ENCODE results near the gene ICE2.
"Not testable (repeated sequence)": the region's sequence is repeated elsewhere in the genome, so short reads cannot be mapped to it uniquely, and the experiment has no call there.

ICE2 gene

DNA sequence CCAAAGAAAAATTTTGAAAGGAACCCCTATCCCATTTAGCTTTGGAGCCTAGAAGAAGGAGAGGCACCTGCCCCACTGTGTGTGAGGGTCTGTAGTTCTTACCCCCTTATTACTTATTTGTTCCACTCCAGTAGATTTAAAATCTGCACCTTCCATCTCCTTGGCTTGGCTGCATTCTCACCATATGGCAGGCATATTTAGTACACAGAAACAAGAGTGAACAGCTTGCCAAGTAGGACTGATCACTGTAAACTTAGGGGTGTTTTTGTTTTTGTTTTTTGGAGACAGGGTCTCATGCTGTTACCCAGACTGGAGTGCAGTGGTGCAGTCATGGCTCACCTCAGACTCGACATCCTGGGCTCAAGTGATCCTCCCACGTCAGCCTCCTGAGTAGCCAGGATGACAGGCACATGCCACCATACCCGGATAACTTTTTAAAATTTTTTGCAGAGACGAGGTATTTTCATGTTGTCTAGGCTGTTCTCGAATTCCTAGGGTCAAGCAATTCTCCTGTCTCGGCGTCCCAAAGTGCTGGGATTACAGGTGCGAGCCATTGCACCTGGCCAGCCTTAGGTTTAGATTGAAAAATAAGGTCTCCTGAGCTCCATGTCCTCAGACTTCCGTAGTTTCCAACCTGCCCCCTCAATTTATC, 67.0 kb downstream of the ICE2 start:
- no peak overlapping the region for H3K9ac ChIP-seq (ENCODE audit: low read depth in 1 of 2, low read length in 2 of 2)
- H3K27ac ChIP-seq (ENCODE audit: low read depth, low read length), result no peak overlapping the region
- H3K27me3 ChIP-seq (ENCODE audit: control insufficient read depth in 1 of 2, insufficient read depth in 2 of 2, low read length in 2 of 2), result no peaks in the 10 kb centered on the region
- H3K4me1 ChIP-seq (ENCODE audit: control insufficient read depth in 1 of 2, insufficient read depth in 2 of 2, low read length in 2 of 2), result peaks cover 14 to 30% of the 10 kb centered on the region in 2 donors
- H3K9me3 ChIP-seq (ENCODE audit: control insufficient read depth in 1 of 2, low read length in 2 of 2), result no peaks in the 10 kb centered on the region
- H3K4me3 ChIP-seq (ENCODE audit: low read depth in 1 of 2, low read length in 2 of 2), result no peak overlapping the region
- H3K36me3 ChIP-seq (ENCODE audit: control insufficient read depth in 1 of 2, insufficient read depth in 2 of 2, low read length in 2 of 2), result no peaks in the 10 kb centered on the region

GRCh38 chr15:60410350-60410749, 68.6 kb downstream of the ICE2 start:
- H3K27me3 ChIP-seq (ENCODE audit: control insufficient read depth in 1 of 2, insufficient read depth in 2 of 2, low read length in 2 of 2); H3K9ac ChIP-seq (ENCODE audit: low read depth in 1 of 2, low read length in 2 of 2); H3K4me3 ChIP-seq (ENCODE audit: low read depth in 1 of 2, low read length in 2 of 2); H3K9me3 ChIP-seq (ENCODE audit: control insufficient read depth in 1 of 2, low read length in 2 of 2); H3K27ac ChIP-seq (ENCODE audit: low read depth, low read length); H3K36me3 ChIP-seq (ENCODE audit: control insufficient read depth in 1 of 2, insufficient read depth in 2 of 2, low read length in 2 of 2): not testable (repeated sequence)
- peaks cover 14 to 30% of the 10 kb centered on the region in 2 donors for H3K4me1 ChIP-seq (ENCODE audit: control insufficient read depth in 1 of 2, insufficient read depth in 2 of 2, low read length in 2 of 2)

- H3K4me3 ChIP-seq (ENCODE audit: low read depth in 1 of 2, low read length in 2 of 2), result no peak overlapping the region
- no peaks in the 10 kb centered on the region for H3K9me3 ChIP-seq (ENCODE audit: control insufficient read depth in 1 of 2, low read length in 2 of 2)
- H3K27ac ChIP-seq (ENCODE audit: low read depth, low read length), result no peak overlapping the region
- no peak overlapping the region for H3K9ac ChIP-seq (ENCODE audit: low read depth in 1 of 2, low read length in 2 of 2)
- H3K4me1 ChIP-seq (ENCODE audit: control insufficient read depth in 1 of 2, insufficient read depth in 2 of 2, low read length in 2 of 2), result peaks cover 14 to 29% of the 10 kb centered on the region in 2 donors
- no peaks in the 10 kb centered on the region for H3K36me3 ChIP-seq (ENCODE audit: control insufficient read depth in 1 of 2, insufficient read depth in 2 of 2, low read length in 2 of 2)
- no peaks in the 10 kb centered on the region for H3K27me3 ChIP-seq (ENCODE audit: control insufficient read depth in 1 of 2, insufficient read depth in 2 of 2, low read length in 2 of 2)
Measured at GRCh38 chr15:60408463-60408981, 70.4 kb downstream of the ICE2 start.

DNA sequence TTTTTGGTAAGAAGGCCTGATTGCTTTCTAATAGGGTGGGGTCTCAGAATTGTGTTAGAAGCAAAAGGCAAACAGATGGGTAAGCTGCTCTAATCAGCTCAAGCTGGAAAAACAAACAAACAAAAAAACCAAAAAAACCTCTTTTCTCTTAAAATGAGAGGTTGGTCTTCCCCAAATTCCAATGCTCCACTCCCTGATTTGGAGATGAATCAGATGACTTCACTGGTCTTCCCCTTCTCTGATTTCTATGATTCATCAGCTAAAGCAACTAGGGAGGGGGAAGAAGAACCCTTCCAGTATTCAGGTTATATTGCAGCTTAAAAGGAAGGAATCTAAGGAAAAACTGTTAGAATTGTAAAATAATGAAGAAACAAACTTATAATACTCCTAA, 71.5 kb downstream of the ICE2 start:
- Histone ChIP-seq H3K36me3 (ENCODE audit: control insufficient read depth in 1 of 2, insufficient read depth in 2 of 2, low read length in 2 of 2) (no peaks in the 10 kb centered on the region), H3K4me3 (ENCODE audit: low read depth in 1 of 2, low read length in 2 of 2) (no peak overlapping the region), H3K27me3 (ENCODE audit: control insufficient read depth in 1 of 2, insufficient read depth in 2 of 2, low read length in 2 of 2) (no peaks in the 10 kb centered on the region), H3K9me3 (ENCODE audit: control insufficient read depth in 1 of 2, low read length in 2 of 2) (no peaks in the 10 kb centered on the region), H3K4me1 (ENCODE audit: control insufficient read depth in 1 of 2, insufficient read depth in 2 of 2, low read length in 2 of 2) (peaks cover 25 to 33% of the 10 kb centered on the region in 2 donors), H3K27ac (ENCODE audit: low read depth, low read length) (no peak overlapping the region), H3K9ac (ENCODE audit: low read depth in 1 of 2, low read length in 2 of 2) (no peak overlapping the region)

- H3K4me1 ChIP-seq (ENCODE audit: control insufficient read depth in 1 of 2, insufficient read depth in 2 of 2, low read length in 2 of 2), result peaks cover 27 to 35% of the 10 kb centered on the region in 2 donors
- H3K9me3 ChIP-seq (ENCODE audit: control insufficient read depth in 1 of 2, low read length in 2 of 2), result no peaks in the 10 kb centered on the region
- H3K27ac ChIP-seq (ENCODE audit: low read depth, low read length), result no peak overlapping the region
- H3K4me3 ChIP-seq (ENCODE audit: low read depth in 1 of 2, low read length in 2 of 2), result no peak overlapping the region
- H3K27me3 ChIP-seq (ENCODE audit: control insufficient read depth in 1 of 2, insufficient read depth in 2 of 2, low read length in 2 of 2), result no peaks in the 10 kb centered on the region
- H3K36me3 ChIP-seq (ENCODE audit: control insufficient read depth in 1 of 2, insufficient read depth in 2 of 2, low read length in 2 of 2), result no peaks in the 10 kb centered on the region
- H3K9ac ChIP-seq (ENCODE audit: low read depth in 1 of 2, low read length in 2 of 2), result no peak overlapping the region
Measured at GRCh38 chr15:60406513-60407414, 72.2 kb downstream of the ICE2 start.

- H3K4me3 ChIP-seq (ENCODE audit: low read depth in 1 of 2, low read length in 2 of 2), result no peak overlapping the region
- peaks cover 27 to 35% of the 10 kb centered on the region in 2 donors for H3K4me1 ChIP-seq (ENCODE audit: control insufficient read depth in 1 of 2, insufficient read depth in 2 of 2, low read length in 2 of 2)
- no peaks in the 10 kb centered on the region for H3K9me3 ChIP-seq (ENCODE audit: control insufficient read depth in 1 of 2, low read length in 2 of 2)
- no peak overlapping the region for H3K27ac ChIP-seq (ENCODE audit: low read depth, low read length)
- H3K36me3 ChIP-seq (ENCODE audit: control insufficient read depth in 1 of 2, insufficient read depth in 2 of 2, low read length in 2 of 2), result no peaks in the 10 kb centered on the region
- H3K9ac ChIP-seq (ENCODE audit: low read depth in 1 of 2, low read length in 2 of 2), result no peak overlapping the region
- H3K27me3 ChIP-seq (ENCODE audit: control insufficient read depth in 1 of 2, insufficient read depth in 2 of 2, low read length in 2 of 2), result no peaks in the 10 kb centered on the region
Measured at GRCh38 chr15:60405399-60405798, 73.5 kb downstream of the ICE2 start.

GRCh38 chr15:60404351-60404750, 74.6 kb downstream of the ICE2 start:
- H3K4me1 ChIP-seq (ENCODE audit: control insufficient read depth in 1 of 2, insufficient read depth in 2 of 2, low read length in 2 of 2), result peaks cover 28 to 35% of the 10 kb centered on the region in 2 donors
- H3K9me3 ChIP-seq (ENCODE audit: control insufficient read depth in 1 of 2, low read length in 2 of 2); H3K27me3 ChIP-seq (ENCODE audit: control insufficient read depth in 1 of 2, insufficient read depth in 2 of 2, low read length in 2 of 2); H3K4me3 ChIP-seq (ENCODE audit: low read depth in 1 of 2, low read length in 2 of 2); H3K36me3 ChIP-seq (ENCODE audit: control insufficient read depth in 1 of 2, insufficient read depth in 2 of 2, low read length in 2 of 2); H3K27ac ChIP-seq (ENCODE audit: low read depth, low read length); H3K9ac ChIP-seq (ENCODE audit: low read depth in 1 of 2, low read length in 2 of 2): not testable (repeated sequence)

DNA sequence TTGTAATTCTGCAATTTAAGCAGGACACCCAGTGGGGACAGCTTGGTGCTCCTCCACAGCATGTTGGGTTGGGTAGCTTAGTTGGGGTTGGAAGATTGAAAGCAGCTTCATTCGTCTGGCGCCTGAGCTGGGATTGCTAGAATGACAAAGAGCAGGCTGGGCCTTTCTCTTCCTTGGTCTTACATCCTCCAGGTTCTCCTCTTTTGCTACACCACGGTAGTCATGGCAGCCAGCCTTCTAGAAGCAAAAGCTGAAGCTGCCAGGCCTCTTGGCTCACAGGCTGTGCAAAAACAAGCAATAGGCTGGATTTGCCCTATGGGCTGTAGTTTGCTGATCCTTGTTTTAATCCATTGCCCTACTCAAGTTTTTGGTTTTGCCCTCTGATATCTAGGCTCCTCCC, 78.0 kb downstream of the ICE2 start:
- H3K4me3 ChIP-seq (ENCODE audit: low read depth in 1 of 2, low read length in 2 of 2), result no peak overlapping the region
- peaks cover 21 to 35% of the 10 kb centered on the region in 2 donors for H3K4me1 ChIP-seq (ENCODE audit: control insufficient read depth in 1 of 2, insufficient read depth in 2 of 2, low read length in 2 of 2)
- no peaks in the 10 kb centered on the region for H3K9me3 ChIP-seq (ENCODE audit: control insufficient read depth in 1 of 2, low read length in 2 of 2)
- H3K36me3 ChIP-seq (ENCODE audit: control insufficient read depth in 1 of 2, insufficient read depth in 2 of 2, low read length in 2 of 2), result peaks cover 3% of the 10 kb centered on the region in 2 donors
- H3K27ac ChIP-seq (ENCODE audit: low read depth, low read length), result no peak overlapping the region
- H3K9ac ChIP-seq (ENCODE audit: low read depth in 1 of 2, low read length in 2 of 2), result no peak overlapping the region
- H3K27me3 ChIP-seq (ENCODE audit: control insufficient read depth in 1 of 2, insufficient read depth in 2 of 2, low read length in 2 of 2), result no peaks in the 10 kb centered on the region

DNA sequence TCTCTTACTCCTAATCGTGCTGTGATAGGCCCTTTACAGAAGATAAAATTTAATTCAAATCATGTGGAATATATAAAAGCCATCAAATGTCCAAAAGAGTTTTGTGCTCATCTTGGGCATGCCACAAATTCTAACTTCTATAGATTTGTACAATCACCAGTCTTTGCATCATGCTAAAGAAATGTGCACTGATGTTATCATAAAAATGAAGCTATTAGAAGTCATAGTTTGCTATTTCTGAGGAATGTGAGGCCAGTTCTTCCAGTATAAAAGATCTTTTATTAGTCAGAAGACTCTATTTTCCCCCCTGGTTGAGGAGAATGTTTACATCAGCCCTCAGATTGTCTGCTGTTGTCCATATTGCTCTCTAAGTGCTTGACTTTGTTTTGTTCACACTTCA, 79.0 kb downstream of the ICE2 start:
- Histone ChIP-seq H3K9me3 (ENCODE audit: control insufficient read depth in 1 of 2, low read length in 2 of 2) (no peaks in the 10 kb centered on the region), H3K4me3 (ENCODE audit: low read depth in 1 of 2, low read length in 2 of 2) (no peak overlapping the region), H3K36me3 (ENCODE audit: control insufficient read depth in 1 of 2, insufficient read depth in 2 of 2, low read length in 2 of 2) (peaks cover 9 to 11% of the 10 kb centered on the region in 2 donors), H3K27me3 (ENCODE audit: control insufficient read depth in 1 of 2, insufficient read depth in 2 of 2, low read length in 2 of 2) (no peaks in the 10 kb centered on the region), H3K9ac (ENCODE audit: low read depth in 1 of 2, low read length in 2 of 2) (no peak overlapping the region), H3K27ac (ENCODE audit: low read depth, low read length) (no peak overlapping the region), H3K4me1 (ENCODE audit: control insufficient read depth in 1 of 2, insufficient read depth in 2 of 2, low read length in 2 of 2) (peaks cover 30 to 45% of the 10 kb centered on the region in 2 donors)

DNA sequence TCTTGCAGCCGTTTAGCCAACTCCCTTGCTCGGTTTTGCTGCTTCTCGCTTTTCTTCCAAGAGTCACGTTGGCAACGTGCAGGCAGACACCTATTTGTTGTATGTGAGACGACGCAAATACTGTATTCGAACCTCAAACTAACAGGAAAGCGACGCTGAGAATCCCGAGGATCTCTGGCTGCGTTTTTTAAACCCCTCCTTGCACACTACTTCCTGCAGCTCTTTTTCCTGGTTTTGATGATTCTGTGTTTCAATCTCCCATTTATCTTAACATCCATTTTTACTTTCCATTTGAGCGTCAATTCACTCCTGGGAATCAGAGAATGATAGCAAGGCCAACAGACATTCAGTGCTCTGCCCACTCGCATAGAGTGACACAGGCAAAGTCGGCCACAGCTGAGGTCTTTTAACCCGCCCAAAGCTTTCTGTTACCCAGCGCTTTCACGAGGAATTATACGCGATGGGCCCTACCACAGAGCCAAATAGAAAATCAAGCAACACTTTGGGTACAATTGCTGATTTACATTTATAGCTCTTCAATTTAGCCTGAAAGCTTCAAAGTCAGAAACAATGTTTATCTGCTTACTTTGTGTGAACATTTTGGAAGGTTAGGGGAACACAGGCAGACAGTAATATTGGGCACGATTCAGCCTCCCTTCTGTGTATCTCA, 79.6 kb downstream of the ICE2 start:
- Histone ChIP-seq H3K27ac (ENCODE audit: low read depth, low read length) (no peak overlapping the region), H3K9ac (ENCODE audit: low read depth in 1 of 2, low read length in 2 of 2) (peak overlapping the region; percentile 60 to 75), H3K27me3 (ENCODE audit: control insufficient read depth in 1 of 2, insufficient read depth in 2 of 2, low read length in 2 of 2) (no peaks in the 10 kb centered on the region), H3K9me3 (ENCODE audit: control insufficient read depth in 1 of 2, low read length in 2 of 2) (no peaks in the 10 kb centered on the region), H3K4me3 (ENCODE audit: low read depth in 1 of 2, low read length in 2 of 2) (peak overlapping the region; percentile 67), H3K36me3 (ENCODE audit: control insufficient read depth in 1 of 2, insufficient read depth in 2 of 2, low read length in 2 of 2) (peaks cover 9 to 11% of the 10 kb centered on the region in 2 donors), H3K4me1 (ENCODE audit: control insufficient read depth in 1 of 2, insufficient read depth in 2 of 2, low read length in 2 of 2) (peaks cover 36 to 51% of the 10 kb centered on the region in 2 donors)
